Stimulated activated CD4-positive, alpha-beta T cell treated with anti-CD3 and anti-CD28 coated beads, Interleukin-1b, Interleukin-23, amount 100 ng/mL, for 48 hours (primary cell): ENCODE data around the gene CLEC4E.
A peak's percentile ranks its signal among the peaks of the same experiment; 100 is the strongest.
"Not testable (repeated sequence)": the region's sequence is repeated elsewhere in the genome, so short reads cannot be mapped to it uniquely, and the experiment has no call there.

Experiments
- DNase-seq: peaks from one replicate; pipeline ENCODE4 v3.0.0-alpha.2; 2020

The CLEC4E gene

GRCh38 chr12:8540831-8541230 lies at the start of gene CLEC4E:
TSS of gene CLEC4E (minus strand) at chr12:8540905. CDS start at chr12:8540797, 108 bp downstream.
- DNase-seq, result not testable (repeated sequence)

- no peak for DNase-seq
Measured at GRCh38 chr12:8589679-8590078, 49.0 kb upstream of the CLEC4E start.

GRCh38 chr12:8584478-8584877 lies 43.8 kb upstream of the CLEC4E start:
- DNase-seq, result not testable (repeated sequence)

GRCh38 chr12:8584004-8584403 lies 43.3 kb upstream of the CLEC4E start:
- DNase-seq, result no peak

- DNase-seq, result no peak
Measured at GRCh38 chr12:8581098-8581784, 40.5 kb upstream of the CLEC4E start.

GRCh38 chr12:8577879-8578278 lies 37.2 kb upstream of the CLEC4E start:
- no peak for DNase-seq

- DNase-seq, result no peak
Measured at GRCh38 chr12:8572507-8572906, 31.8 kb upstream of the CLEC4E start.

- no peak for DNase-seq
Measured at GRCh38 chr12:8566525-8566924, 25.8 kb upstream of the CLEC4E start.

GRCh38 chr12:8566052-8566451 lies 25.3 kb upstream of the CLEC4E start:
- DNase-seq, result not testable (repeated sequence)

- DNase-seq, result no peak
Measured at GRCh38 chr12:8564656-8565055, 24.0 kb upstream of the CLEC4E start.

- no peak for DNase-seq
Measured at GRCh38 chr12:8563356-8563755, 22.7 kb upstream of the CLEC4E start.

- DNase-seq, result no peak
Measured at GRCh38 chr12:8562310-8562709, 21.6 kb upstream of the CLEC4E start.

GRCh38 chr12:8561011-8561410 lies 20.3 kb upstream of the CLEC4E start:
- no peak for DNase-seq

GRCh38 chr12:8559676-8560075 lies 19.0 kb upstream of the CLEC4E start:
- DNase-seq, result no peak

GRCh38 chr12:8556531-8557097 lies 15.9 kb upstream of the CLEC4E start:
- DNase-seq, result peak; percentile 4

- no peak for DNase-seq
Measured at GRCh38 chr12:8554451-8555195, 13.9 kb upstream of the CLEC4E start.

- no peak for DNase-seq
Measured at GRCh38 chr12:8553088-8553627, 12.5 kb upstream of the CLEC4E start.

- no peak for DNase-seq
Measured at GRCh38 chr12:8549381-8549780, 8.7 kb upstream of the CLEC4E start.

- no peak for DNase-seq
Measured at GRCh38 chr12:8548192-8548591, 7.5 kb upstream of the CLEC4E start.

- no peak for DNase-seq
Measured at GRCh38 chr12:8547645-8548044, 6.9 kb upstream of the CLEC4E start.

- DNase-seq, result no peak
Measured at GRCh38 chr12:8546591-8546990, 5.9 kb upstream of the CLEC4E start.

- DNase-seq, result peak; percentile 65
Measured at GRCh38 chr12:8544295-8544694, 3.6 kb upstream of the CLEC4E start.

GRCh38 chr12:8541562-8541961 lies 857 bp upstream of the CLEC4E start:
- DNase-seq, result no peak

GRCh38 chr12:8537820-8538219 lies 2.9 kb downstream of the CLEC4E start:
- DNase-seq, result not testable (repeated sequence)
